CD14-positive monocyte (primary cell): ENCODE results near the gene C7orf25. TPM values are rescaled to one million over a fixed set of nuclear protein-coding genes. Genes with fewer than 3 reads are reported as not detected.

Source experiments
- DNase-seq, 3 donors: peaks; one replicate each; pipeline ENCODE4 v3.0.0-alpha.2; 2011 to 2022
- H2AFZ ChIP-seq: 2 replicates; pipeline ENCODE4 v1.6.0; 2012; ENCODE audit warnings: mild to moderate bottlenecking, low read depth, low read length, inconsistent platforms; ENCODE audit not compliant: insufficient read depth, poor library complexity, severe bottlenecking
- H3K27ac ChIP-seq, 2 donors: 1 replicate in 1 of 2; 2 replicates in 1 of 2; pipeline ENCODE4 v1.5.1; 2012 to 2013; ENCODE audit warnings: low read length in 2 of 2, control low read depth in 1 of 2, inconsistent platforms in 1 of 2, low read depth in 1 of 2, mild to moderate bottlenecking in 1 of 2
- H3K27me3 ChIP-seq, 2 donors: one replicate each; pipeline versions ENCODE4 v1.6.0 to v1.6.1; 2011 to 2013; ENCODE audit warnings: low read length in 2 of 2; ENCODE audit not compliant: control insufficient read depth in 2 of 2, insufficient read depth in 2 of 2
- H3K36me3 ChIP-seq, 2 donors: replicated peaks in 1 of 2; 1 replicate in 1 of 2; 2 replicates in 1 of 2; pipeline versions ENCODE4 v1.5.1 to v1.6.1; 2012 to 2013; ENCODE audit warnings: low read length in 2 of 2, control low read depth in 1 of 2, inconsistent platforms in 1 of 2, mild to moderate bottlenecking in 1 of 2; ENCODE audit not compliant: insufficient read depth in 2 of 2, control insufficient read depth in 1 of 2
- H3K4me1 ChIP-seq, 2 donors: 1 replicate in 1 of 2; 2 replicates in 1 of 2; pipeline versions ENCODE4 v1.5.1 to v1.6.1; 2012 to 2013; ENCODE audit warnings: low read length in 2 of 2, control low read depth in 1 of 2, inconsistent platforms in 1 of 2, mild to moderate bottlenecking in 1 of 2, moderate library complexity in 1 of 2; ENCODE audit not compliant: insufficient read depth in 2 of 2, control insufficient read depth in 1 of 2
- H3K4me2 ChIP-seq: replicated peaks from 2 replicates; pipeline ENCODE3; 2012; ENCODE audit warnings: low read length, moderate library complexity, mild to moderate bottlenecking; ENCODE audit not compliant: poor library complexity, severe bottlenecking; ENCODE audit errors: extremely low read depth
- H3K4me3 ChIP-seq, 3 experiments: fragments of 200-600 bp in 1 of 3; sonication (generic) in 1 of 3; replicated peaks in 1 of 3; 1 replicate in 2 of 3; 2 replicates in 1 of 3; pipeline ENCODE4 v1.5.1; 2011 to 2013; ENCODE audit warnings: low read length in 3 of 3, mild to moderate bottlenecking in 3 of 3, control low read depth in 2 of 3, low read depth in 2 of 3, inconsistent platforms in 1 of 3, moderate library complexity in 1 of 3
- H3K79me2 ChIP-seq: 2 replicates; pipeline ENCODE4 v1.6.0; 2012; ENCODE audit warnings: mild to moderate bottlenecking, control low read depth, inconsistent platforms, low read length, moderate library complexity; ENCODE audit not compliant: insufficient read depth
- H3K9ac ChIP-seq: 2 replicates; pipeline ENCODE4 v1.6.0; 2017; ENCODE audit warnings: low read length, mild to moderate bottlenecking; ENCODE audit not compliant: insufficient read depth, poor library complexity, severe bottlenecking
- H3K9me3 ChIP-seq, 2 donors: replicated peaks in 1 of 2; 1 replicate in 1 of 2; 2 replicates in 1 of 2; pipeline versions ENCODE4 v1.5.1 to v1.6.1; 2012 to 2013; ENCODE audit warnings: low read length in 2 of 2, control low read depth in 1 of 2; ENCODE audit not compliant: control insufficient read depth in 1 of 2, insufficient read depth in 1 of 2
- H4K20me1 ChIP-seq: 2 replicates; pipeline ENCODE4 v1.6.0; 2012; ENCODE audit warnings: mild to moderate bottlenecking, low read length, control low read depth, moderate library complexity; ENCODE audit not compliant: insufficient read depth
- H3K27ac Mint-ChIP-seq, 7 donors: one replicate each; pipeline ENCODE4 v1.8.0; 2020; ENCODE audit warnings: mild to moderate bottlenecking in 7 of 7, mixed read lengths in 7 of 7, moderate library complexity in 6 of 7, inconsistent platforms in 2 of 7
- H3K27me3 Mint-ChIP-seq, 3 donors: one replicate each; pipeline ENCODE4 v1.8.0; 2021 to 2022; ENCODE audit warnings: low read depth in 3 of 3, mild to moderate bottlenecking in 3 of 3, mixed read lengths in 3 of 3, moderate library complexity in 3 of 3, inconsistent platforms in 1 of 3
- H3K36me3 Mint-ChIP-seq, 2 donors: one replicate each; pipeline ENCODE4 v1.8.0; 2020; ENCODE audit warnings: mixed read lengths in 2 of 2, inconsistent platforms in 1 of 2, mild to moderate bottlenecking in 1 of 2
- H3K4me1 Mint-ChIP-seq: one replicate; pipeline ENCODE4 v1.8.0; 2020; ENCODE audit warnings: mild to moderate bottlenecking, mixed read lengths
- H3K4me3 Mint-ChIP-seq, 2 donors: one replicate each; pipeline ENCODE4 v1.8.0; 2020; ENCODE audit warnings: mild to moderate bottlenecking in 2 of 2, mixed read lengths in 2 of 2, moderate library complexity in 1 of 2
- H3K9me3 Mint-ChIP-seq, 7 donors: one replicate each; pipeline ENCODE4 v1.8.0; 2020 to 2022; ENCODE audit warnings: mixed read lengths in 7 of 7, mild to moderate bottlenecking in 6 of 7, moderate library complexity in 6 of 7, inconsistent platforms in 2 of 7
- CTCF ChIP-seq: fragments of 200-600 bp; IDR thresholded peaks from one replicate; pipeline ENCODE4 v1.8.0; 2022; ENCODE audit warnings: antibody characterized with exemption, mild to moderate bottlenecking
- WGBS: methylation state at CpG from one replicate; pipeline ENCODE4 v1.1.5; 2013; ENCODE audit warnings: missing lambda C conversion rate; ENCODE audit not compliant: insufficient coverage; 5-methylcytosine and 5-hydroxymethylcytosine counted together
- intact Hi-C, 2 donors: fragments of 100-400 bp; cut with micrococcal nuclease; formaldehyde crosslinking; loops; one replicate each; pipeline versions ENCODE4 v1.15.0 to v1.15.1; 2023
- polyA plus RNA-seq, 3 donors: library from polyadenylated mRNA; depleted of rRNA in 1 of 3; unstranded in 2 of 3; stranded (reverse) in 1 of 3; fragments of 300-500 nt in 2 of 3; fragments of >200 nt in 1 of 3; fragmentation: Illumina TruSeq in 2 of 3; gene quantifications; 1 replicate in 2 of 3; 2 replicates in 1 of 3; pipeline ENCODE4 v1.2.3, GENCODE V29; 2012 to 2021

Gene C7orf25
- polyA plus RNA-seq, 3 donors: 0.96 to 2.6 (median 2.5) TPM

DNA sequence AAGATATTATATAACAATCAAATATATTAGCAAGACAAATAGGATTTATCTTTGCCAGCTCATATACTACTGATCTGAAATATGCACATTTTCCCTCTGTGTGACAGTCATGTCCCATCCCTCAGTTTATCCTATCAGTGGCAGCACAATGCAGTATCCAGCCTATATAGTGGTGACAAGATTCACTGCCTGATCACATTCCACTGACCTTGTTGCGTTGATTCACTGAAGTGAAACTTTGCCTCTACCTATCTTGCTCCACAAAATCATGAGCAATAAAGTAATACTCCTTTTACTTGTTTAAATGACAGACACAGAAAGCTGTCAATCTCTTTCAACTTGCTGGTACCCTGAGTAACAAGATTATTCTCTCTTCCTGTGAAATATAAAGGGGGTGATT lies 13.8 kb upstream of the C7orf25 start:
- H3K36me3 Mint-ChIP-seq: peaks cover 50 to 54% of the 10 kb centered on the region in 2 donors
- peaks cover 42% of the 10 kb centered on the region for H3K4me1 Mint-ChIP-seq
- H4K20me1 ChIP-seq: peaks cover 45% of the 10 kb centered on the region
- intact Hi-C loops: no loop called here
- no peak overlapping the region for H2AFZ ChIP-seq
- 75% methylated on average over 1 of the region's 1 CpG for whole genome bisulfite sequencing
- TF ChIP-seq CTCF: no peak
- H3K9ac ChIP-seq: no peak overlapping the region
- peaks cover 17 to 28% of the 10 kb centered on the region in 2 donors for H3K4me1 ChIP-seq
- H3K27me3 ChIP-seq: no peaks in the 10 kb centered on the region
- H3K36me3 ChIP-seq: peaks cover 53 to 57% of the 10 kb centered on the region in 2 donors
- no peak overlapping the region for H3K4me3 Mint-ChIP-seq
- H3K4me2 ChIP-seq: peak overlapping the region; percentile 12
- H3K9me3 Mint-ChIP-seq: no peaks in the 10 kb centered on the region
- no peaks in the 10 kb centered on the region for H3K9me3 ChIP-seq
- peak overlapping the region; percentile 25 to 80 (median 61) for H3K27ac Mint-ChIP-seq
- peak overlapping the region in 1 of 2 donors; percentile 73 for H3K27ac ChIP-seq
- no peak overlapping the region for H3K4me3 ChIP-seq
- no peaks in the 10 kb centered on the region for H3K27me3 Mint-ChIP-seq
- DNase-seq: no peak
- H3K79me2 ChIP-seq: peaks cover 54% of the 10 kb centered on the region

DNA sequence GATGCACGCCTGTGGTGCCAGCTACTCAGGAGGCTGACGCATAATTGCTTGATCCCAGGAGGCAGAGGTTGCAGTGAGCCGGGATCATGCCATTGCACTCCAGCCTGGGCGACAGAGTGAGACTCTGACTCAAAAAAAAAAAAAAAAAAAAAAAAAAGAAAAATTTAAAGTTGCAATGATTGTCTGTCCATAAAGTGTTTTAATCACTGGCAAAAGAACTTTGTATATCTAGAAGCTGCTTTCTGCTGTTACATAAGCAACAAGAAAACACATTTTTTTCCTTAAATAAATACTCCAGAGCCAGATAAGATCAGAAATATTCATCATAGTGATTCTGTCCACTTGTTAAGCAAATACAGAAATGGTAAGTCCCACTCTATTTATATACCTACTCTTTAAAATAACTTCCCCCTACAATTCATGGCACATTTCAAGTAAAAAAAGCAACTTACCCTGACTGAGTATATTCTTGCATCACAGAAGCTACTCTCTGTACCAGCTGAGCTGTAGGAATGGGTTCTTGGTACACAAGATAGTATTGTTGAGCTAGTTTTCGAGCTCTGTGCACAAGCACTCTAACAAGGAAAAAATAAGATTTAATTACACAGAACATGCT lies 12.5 kb upstream of the C7orf25 start:
- H3K27ac ChIP-seq: no peak overlapping the region

More for the DNA sequence above, 12.5 kb upstream of the C7orf25 start:
- Histone ChIP-seq H2AFZ (no peak overlapping the region), H4K20me1 (peaks cover 36% of the 10 kb centered on the region), H3K4me1 (peaks cover 12 to 15% of the 10 kb centered on the region in 2 donors), H3K27me3 (no peaks in the 10 kb centered on the region), H3K4me2 (no peak overlapping the region), H3K9me3 (no peaks in the 10 kb centered on the region), H3K4me3 (no peak overlapping the region), H3K79me2 (peaks cover 41% of the 10 kb centered on the region), H3K9ac (no peak overlapping the region), H3K36me3 (peaks cover 66 to 69% of the 10 kb centered on the region in 2 donors)
- Mint-ChIP-seq H3K27me3 (no peaks in the 10 kb centered on the region), H3K4me1 (peaks cover 31% of the 10 kb centered on the region), H3K36me3 (peaks cover 62 to 64% of the 10 kb centered on the region in 2 donors), H3K27ac (no peak overlapping the region), H3K9me3 (no peaks in the 10 kb centered on the region), H3K4me3 (no peak overlapping the region)
- WGBS: 100% methylated on average over 1 of the region's 5 CpGs
- TF ChIP-seq CTCF: no peak
- no peak for DNase-seq
- intact Hi-C loops: no loop called here
